ENCODE measurements around the gene CDH13.

The CDH13 gene

GRCh38 chr16:83233153-83233552, 606.4 kb downstream of the CDH13 start:
- no peak for TF ChIP-seq ZFX (IDR thresholded peaks at IDR 0.05)
- TF ChIP-seq CTCF (conservative IDR thresholded peaks at IDR 0.05) = no peak
- no peak overlapping the region for H3K27ac ChIP-seq

DNA sequence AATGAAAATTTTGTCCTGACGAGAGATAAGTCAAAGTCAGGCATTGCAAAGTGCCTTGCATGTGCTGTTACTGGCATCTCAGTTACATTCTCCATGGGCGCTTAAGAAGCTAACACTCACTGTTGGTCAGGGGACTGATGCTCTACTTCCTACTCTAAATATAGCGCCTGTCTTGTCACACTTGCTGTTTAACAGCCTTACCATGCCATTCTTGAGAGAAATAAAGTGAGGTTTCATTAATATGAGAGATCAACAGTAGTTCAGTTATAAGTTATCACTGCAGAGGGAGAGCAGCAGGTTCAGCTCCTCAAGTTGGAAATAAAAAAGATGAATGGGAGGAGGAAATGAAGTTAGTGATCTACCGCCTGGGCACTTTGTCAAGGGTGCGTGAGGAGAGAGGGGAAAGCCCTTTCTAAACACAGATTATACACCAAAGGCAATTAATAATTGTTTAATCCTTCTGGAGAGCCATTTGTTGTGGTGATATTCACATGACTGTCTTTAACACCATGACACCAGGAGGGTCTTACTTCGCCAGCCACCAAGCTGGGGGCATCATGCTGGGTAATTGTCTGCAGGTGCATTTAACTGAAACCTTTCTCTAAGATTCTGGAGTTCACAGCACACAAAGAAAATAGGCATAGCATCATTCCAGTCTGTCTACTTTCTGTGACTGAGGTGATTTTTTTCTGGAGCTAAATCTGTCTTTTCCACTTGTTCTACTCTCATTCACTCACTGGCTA, 612.4 kb downstream of the CDH13 start:
- TF ChIP-seq CTCF (conservative IDR thresholded peaks at IDR 0.05) (no peak), ZFX (IDR thresholded peaks at IDR 0.05) (no peak)
- H3K27ac ChIP-seq = no peak overlapping the region

DNA sequence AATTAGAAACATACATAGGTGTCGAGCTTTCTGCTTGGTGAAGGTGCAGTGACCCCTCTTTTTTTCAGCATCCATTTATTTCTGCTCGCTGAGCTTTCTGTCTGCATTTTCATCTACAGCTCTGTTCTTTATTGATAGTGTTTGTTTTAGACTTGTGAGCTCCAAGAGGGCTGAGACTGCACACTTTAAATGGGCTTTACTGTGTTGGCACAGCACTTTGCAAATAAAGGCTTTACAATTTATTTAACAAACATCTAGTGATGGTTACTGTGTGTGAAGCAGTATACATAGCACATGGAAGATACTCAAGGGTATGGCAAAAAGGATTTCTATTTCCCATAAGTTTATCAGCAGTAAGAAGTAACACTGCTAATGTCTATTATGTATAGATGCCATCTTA, 617.3 kb downstream of the CDH13 start:
- TF ChIP-seq CTCF (conservative IDR thresholded peaks at IDR 0.05) (no peak), ZFX (IDR thresholded peaks at IDR 0.05) (no peak)
- H3K27ac ChIP-seq = no peak overlapping the region

- H3K27ac ChIP-seq = no peak overlapping the region
- TF ChIP-seq ZFX (IDR thresholded peaks at IDR 0.05) = no peak
- no peak for TF ChIP-seq CTCF (conservative IDR thresholded peaks at IDR 0.05)
Observed at GRCh38 chr16:83245061-83245460, 618.3 kb downstream of the CDH13 start.

DNA sequence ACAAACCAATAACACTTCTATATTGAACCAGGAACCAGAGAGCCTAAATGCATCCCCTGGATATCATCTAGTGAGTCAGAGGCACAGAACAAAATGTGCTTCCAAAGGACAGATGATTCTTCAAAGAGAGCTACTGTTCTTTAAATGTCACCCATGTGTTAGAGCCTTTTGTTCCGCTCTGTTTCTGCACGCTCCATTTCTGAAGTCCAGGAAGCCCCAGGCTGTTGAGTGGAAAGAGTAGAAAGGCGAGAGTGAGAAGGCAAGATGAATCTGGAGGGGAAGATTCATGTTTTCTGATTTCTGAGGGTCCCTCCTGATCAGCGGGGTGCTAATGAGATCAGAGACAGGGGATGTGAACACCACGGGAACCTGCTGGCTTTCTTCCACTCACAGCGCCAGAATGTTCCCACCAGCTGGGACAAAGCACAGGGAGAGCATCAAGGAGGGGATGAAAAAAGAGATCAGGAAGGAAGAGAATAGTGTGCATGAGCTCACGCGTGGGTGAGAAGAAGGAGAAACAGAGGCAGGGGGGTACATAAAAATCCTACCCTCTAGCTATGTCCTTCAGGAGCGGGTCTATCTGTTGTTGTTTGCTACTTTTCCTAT, 621.1 kb downstream of the CDH13 start:
- TF ChIP-seq CTCF (conservative IDR thresholded peaks at IDR 0.05) = no peak
- TF ChIP-seq ZFX (IDR thresholded peaks at IDR 0.05) = no peak
- H3K27ac ChIP-seq = no peak overlapping the region

- TF ChIP-seq CTCF (conservative IDR thresholded peaks at IDR 0.05) = no peak
- TF ChIP-seq ZFX (IDR thresholded peaks at IDR 0.05) = no peak
- no peak overlapping the region for H3K27ac ChIP-seq
Observed at GRCh38 chr16:83248735-83249463, 622.1 kb downstream of the CDH13 start.

- H3K27ac ChIP-seq = no peak overlapping the region
- no peak for TF ChIP-seq ZFX (IDR thresholded peaks at IDR 0.05)
- no peak for TF ChIP-seq CTCF (conservative IDR thresholded peaks at IDR 0.05)
Observed at GRCh38 chr16:83253521-83253920, 626.8 kb downstream of the CDH13 start.
